Omental fat pad (tissue), 4 donors: ENCODE data around the gene CSH1. TPM values are rescaled to one million over a fixed set of nuclear protein-coding genes. Genes with fewer than 3 reads are reported as not detected.
A peak's percentile ranks its signal among the peaks of the same experiment; 100 is the strongest.

Source experiments
- ATAC-seq: fragments of 150-250 bp; one replicate; pipeline ENCODE4 v1.9.1; 2016; ENCODE audit warnings: mild to moderate bottlenecking, moderate library complexity; ENCODE audit not compliant: low FRiP score
- DNase-seq: peaks from one replicate; pipeline ENCODE4 v3.0.0-alpha.2; 2019; ENCODE audit warnings: low spot score
- small RNA-seq: library from RNA; depleted of rRNA; stranded (forward); fragments of <200 nt; gene quantifications from one replicate; pipeline ENCODE3, GENCODE V24; 2016
- total RNA-seq, 4 donors: library from RNA; depleted of rRNA; stranded (reverse); fragments of >200 nt; gene quantifications; one replicate each; pipeline ENCODE4 v1.1.0, GENCODE V29; 2016
- TF ChIP-seq, protein P1 (sequence below), 3 donors: fragments of 450-650 bp; IDR thresholded peaks; one replicate each; pipeline ENCODE4 v1.5.1; 2016 to 2017; ENCODE audit warnings: antibody characterized with exemption in 3 of 3, mild to moderate bottlenecking in 3 of 3, moderate library complexity in 2 of 3

The CSH1 gene
- total RNA-seq, 4 donors from 2014 or later: not detected

DNA sequence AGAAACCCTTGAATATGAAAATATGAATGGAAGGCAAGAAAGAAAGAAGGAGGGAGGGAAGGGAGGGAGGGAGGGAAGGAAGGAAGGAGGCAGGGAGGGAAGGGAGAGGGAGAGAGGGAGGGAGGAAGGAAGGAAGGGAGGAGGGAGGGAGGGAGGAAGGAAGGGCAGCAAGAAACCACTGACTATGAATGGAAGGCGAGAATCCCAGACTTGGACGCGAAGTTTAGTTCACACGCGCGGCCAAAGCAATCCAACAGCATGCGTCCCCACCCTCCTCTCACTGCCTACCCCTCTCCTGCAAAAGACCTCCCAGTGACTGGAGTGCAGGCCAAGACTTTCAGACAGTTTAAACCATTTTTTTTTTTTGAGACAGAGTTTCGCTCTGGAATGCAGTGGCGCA, 46.0 kb downstream of the CSH1 start:
- TF ChIP-seq, protein P1, sequence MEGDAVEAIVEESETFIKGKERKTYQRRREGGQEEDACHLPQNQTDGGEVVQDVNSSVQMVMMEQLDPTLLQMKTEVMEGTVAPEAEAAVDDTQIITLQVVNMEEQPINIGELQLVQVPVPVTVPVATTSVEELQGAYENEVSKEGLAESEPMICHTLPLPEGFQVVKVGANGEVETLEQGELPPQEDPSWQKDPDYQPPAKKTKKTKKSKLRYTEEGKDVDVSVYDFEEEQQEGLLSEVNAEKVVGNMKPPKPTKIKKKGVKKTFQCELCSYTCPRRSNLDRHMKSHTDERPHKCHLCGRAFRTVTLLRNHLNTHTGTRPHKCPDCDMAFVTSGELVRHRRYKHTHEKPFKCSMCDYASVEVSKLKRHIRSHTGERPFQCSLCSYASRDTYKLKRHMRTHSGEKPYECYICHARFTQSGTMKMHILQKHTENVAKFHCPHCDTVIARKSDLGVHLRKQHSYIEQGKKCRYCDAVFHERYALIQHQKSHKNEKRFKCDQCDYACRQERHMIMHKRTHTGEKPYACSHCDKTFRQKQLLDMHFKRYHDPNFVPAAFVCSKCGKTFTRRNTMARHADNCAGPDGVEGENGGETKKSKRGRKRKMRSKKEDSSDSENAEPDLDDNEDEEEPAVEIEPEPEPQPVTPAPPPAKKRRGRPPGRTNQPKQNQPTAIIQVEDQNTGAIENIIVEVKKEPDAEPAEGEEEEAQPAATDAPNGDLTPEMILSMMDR (IDR thresholded peaks at IDR 0.05): no peak
- DNase-seq (no peak), ATAC-seq (no peak)

DNA sequence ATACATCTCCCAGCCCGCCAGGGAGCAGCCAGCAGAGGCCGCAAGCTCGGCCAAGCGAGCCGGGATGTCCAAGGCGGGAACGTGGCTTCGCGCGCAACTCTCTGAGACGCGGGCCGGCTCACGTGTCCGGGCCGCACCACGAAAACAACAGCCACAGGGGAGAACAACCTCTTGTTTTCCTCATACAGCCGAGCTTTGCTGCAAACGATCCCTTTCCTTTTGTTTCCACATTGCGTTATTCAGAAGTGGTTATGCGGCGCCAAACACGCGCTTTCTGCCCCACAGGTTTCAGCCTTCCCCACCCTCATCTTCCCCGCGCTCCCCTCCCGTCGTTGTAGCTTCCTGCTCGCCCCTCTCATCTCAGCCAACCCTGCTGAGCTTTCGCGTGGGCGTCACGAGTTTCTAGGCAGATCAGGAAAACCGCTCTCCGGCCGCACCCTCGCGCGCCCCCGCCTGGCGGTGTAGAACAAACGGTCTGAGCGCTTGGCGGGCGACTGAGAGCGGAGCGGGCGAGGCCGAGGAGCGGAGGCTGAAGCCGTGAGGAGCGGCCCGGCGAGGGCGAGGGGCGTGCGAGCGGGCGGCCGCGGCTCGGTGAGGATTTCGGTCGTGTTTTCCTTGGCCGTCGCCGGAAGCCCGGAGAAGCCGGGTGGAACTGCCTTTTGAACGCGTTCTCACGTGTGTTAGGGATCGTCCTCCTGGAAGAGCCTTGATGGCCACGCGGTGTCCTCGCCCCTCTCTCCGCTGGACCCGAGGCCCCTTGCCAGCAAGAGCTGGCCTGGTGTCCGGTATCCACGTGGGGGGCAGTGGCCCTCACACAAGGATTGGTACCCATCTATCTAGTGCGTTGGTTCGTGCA, 47.3 kb downstream of the CSH1 start:
- TF ChIP-seq, protein P1 (IDR thresholded peaks at IDR 0.05): peak in 1 of 3 donors; percentile 23
- DNase-seq (peak; percentile 91), ATAC-seq (peak; percentile 91)

DNA sequence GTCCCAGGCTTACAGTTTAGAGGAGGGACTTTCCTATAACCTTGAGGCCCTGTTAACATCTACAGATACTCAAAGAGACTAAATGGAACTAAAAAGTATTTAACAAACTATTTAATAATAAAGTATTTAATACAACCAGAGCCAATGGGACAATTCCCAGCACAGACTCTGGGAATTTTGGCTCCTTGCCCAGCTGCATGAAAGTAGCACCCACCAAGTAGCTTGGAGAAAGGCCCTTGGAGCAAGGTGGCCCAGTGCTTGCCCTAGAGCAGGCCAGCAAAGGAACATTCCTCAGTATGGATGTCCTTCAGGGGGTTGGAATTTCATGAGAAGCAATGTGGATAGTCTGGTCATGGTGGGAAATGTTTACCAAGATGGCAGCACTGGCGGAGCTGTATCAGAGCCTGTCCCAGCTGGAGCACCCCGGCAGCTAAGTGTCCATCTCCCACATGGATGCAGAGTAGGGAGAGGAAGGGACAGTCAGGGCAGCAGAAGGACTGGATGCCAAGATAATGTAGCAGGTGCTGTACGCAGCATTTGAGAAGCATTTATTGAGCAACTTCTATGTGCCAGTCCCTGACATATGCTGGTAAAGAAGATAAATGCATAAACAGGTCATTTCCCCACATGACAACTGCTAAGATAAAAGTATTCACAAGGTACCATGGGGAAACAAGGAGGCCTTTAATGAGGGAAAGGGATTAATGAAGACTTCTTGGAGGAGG, 48.7 kb downstream of the CSH1 start:
- DNase-seq (no peak), ATAC-seq (no peak)
- TF ChIP-seq, protein P1 (IDR thresholded peaks at IDR 0.05): no peak

DNA sequence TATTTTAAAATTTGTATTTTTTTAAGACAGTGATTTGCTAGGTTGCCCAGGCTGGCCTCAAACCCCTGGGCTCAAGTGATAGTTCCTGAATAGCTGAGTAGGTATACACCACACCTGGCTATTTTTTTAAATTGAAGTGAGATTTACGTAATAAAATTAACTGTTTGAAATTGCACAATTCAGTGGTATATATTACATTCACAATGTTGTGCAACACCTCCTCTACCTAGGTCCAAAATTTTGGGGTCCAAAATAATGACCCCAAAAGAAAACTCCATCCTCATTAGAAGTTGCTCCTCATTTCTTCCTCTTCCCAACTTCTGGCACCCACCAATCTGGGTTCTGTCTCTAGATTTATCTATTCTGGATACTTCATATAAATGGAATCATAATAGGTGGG, 50.9 kb downstream of the CSH1 start:
- no peak for DNase-seq
- no peak for ATAC-seq
- TF ChIP-seq, protein P1 (IDR thresholded peaks at IDR 0.05): no peak

Small RNA genes lying within 50 kb of the gene (small RNA-seq; reads per million reads assigned to genes)
- gene AC040958.1 (not detected), gene AC127029.1 (not detected), gene GH1 (not detected)

Other genes with a start within 250 kb of the CSH1 start
- gene LIMD2, start 196.4 kb downstream of the CSH1 start, total RNA-seq: 10 to 100 TPM in 2 of 4 donors, 1 to 10 TPM in 2; 4.4 to 44.9 (median 16.5) TPM
- 10 to 100 TPM; 16.5 to 32.3 (median 22.4) TPM for gene STRADA, start 154.8 kb downstream of the CSH1 start, total RNA-seq
- 100 to 1,000 TPM in 1 of 4 donors, 10 to 100 TPM in 3; 59.2 to 103 (median 62.0) TPM for gene CCDC47, start 123.0 kb downstream of the CSH1 start, total RNA-seq
- 100 to 1,000 TPM in 2 of 4 donors, 10 to 100 TPM in 2; 87.2 to 150 (median 112) TPM for gene DDX42, start 122.4 kb downstream of the CSH1 start, total RNA-seq
- gene PSMC5, start 69.1 kb downstream of the CSH1 start, total RNA-seq: 100 to 1,000 TPM in 3 of 4 donors, 10 to 100 TPM in 1; 91.0 to 119 (median 103) TPM
- 10 to 100 TPM; 39.1 to 46.4 (median 40.4) TPM for gene FTSJ3, start 68.9 kb downstream of the CSH1 start, total RNA-seq
- 100 to 1,000 TPM in 3 of 4 donors, 10 to 100 TPM in 1; 77.5 to 246 (median 109) TPM for gene SMARCD2, start 53.9 kb downstream of the CSH1 start, total RNA-seq
- gene CSH2, start 22.9 kb downstream of the CSH1 start, total RNA-seq: not detected
- not detected for gene GH2, start 14.6 kb downstream of the CSH1 start, total RNA-seq
- not detected for gene CSHL1, start 14.7 kb upstream of the CSH1 start, total RNA-seq
- not detected for gene GH1, start 22.3 kb upstream of the CSH1 start, total RNA-seq
- gene CD79B, start 35.8 kb upstream of the CSH1 start, total RNA-seq: 10 to 100 TPM in 1 of 4 donors, 1 to 10 TPM in 3; 4.0 to 15.8 (median 6.0) TPM
- gene SCN4A, start 76.3 kb upstream of the CSH1 start, total RNA-seq: 10 to 100 TPM in 3 of 4 donors, 1 to 10 TPM in 1; 7.0 to 43.3 (median 15.1) TPM
- 1 to 10 TPM in 1 of 4 donors, under 1 TPM in 3; 0.19 to 1.1 (median 0.55) TPM for gene PRR29, start 101.8 kb upstream of the CSH1 start, total RNA-seq
- 100 to 1,000 TPM in 3 of 4 donors, 10 to 100 TPM in 1; 57.7 to 252 (median 137) TPM for gene ICAM2, start 124.1 kb upstream of the CSH1 start, total RNA-seq
- 10 to 100 TPM; 14.6 to 54.4 (median 30.4) TPM for gene ERN1, start 233.6 kb upstream of the CSH1 start, total RNA-seq